ENCODE results near the gene PLXND1. TPM values are rescaled to one million over a fixed set of nuclear protein-coding genes. Genes with fewer than 3 reads are reported as not detected.
"Not testable (repeated sequence)": the region's sequence is repeated elsewhere in the genome, so short reads cannot be mapped to it uniquely, and the experiment has no call there.

PLXND1 gene
- total RNA-seq, 2 donors from 2014 or later: 4.1 to 4.2 TPM

GRCh38 chr3:129555616-129556357 lies 50.7 kb downstream of the PLXND1 start:
- DNase-seq (no peak), ATAC-seq (replicated peaks in 1 of 2) (no peak)
- Mint-ChIP-seq H3K9me3 (no peaks in the 10 kb centered on the region), H3K4me1 (ENCODE audit: low read depth) (no peaks in the 10 kb centered on the region), H3K36me3 (ENCODE audit: insufficient read depth in 2 of 2) (no peaks in the 10 kb centered on the region), H3K27ac (no peak overlapping the region), H3K27me3 (ENCODE audit: low read depth) (peaks cover 14% of the 10 kb centered on the region), H3K4me3 (no peak overlapping the region)

DNA sequence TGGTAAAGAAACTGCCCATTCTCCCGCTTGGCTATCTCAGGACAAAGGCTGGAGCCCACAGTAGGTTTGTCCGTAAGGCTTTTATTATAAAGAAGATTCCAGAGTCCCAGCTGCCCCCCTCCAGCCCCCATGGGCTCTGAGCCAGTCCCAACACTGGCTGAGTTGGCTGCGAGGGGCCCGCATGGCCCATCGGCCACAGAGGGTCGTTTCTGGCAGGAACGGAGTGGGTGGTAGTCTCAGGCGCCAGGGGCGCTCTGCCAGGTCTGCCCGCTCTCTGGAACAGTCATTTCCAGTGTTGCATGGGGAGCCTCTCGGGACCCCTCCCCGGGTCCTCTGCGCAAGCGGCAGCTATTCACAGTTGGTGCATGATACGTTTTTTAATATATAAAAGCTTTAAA lies 51.3 kb downstream of the PLXND1 start:
- Mint-ChIP-seq H3K9me3 (no peaks in the 10 kb centered on the region), H3K36me3 (ENCODE audit: insufficient read depth in 2 of 2) (no peaks in the 10 kb centered on the region), H3K27ac (no peak overlapping the region), H3K27me3 (ENCODE audit: low read depth) (peaks cover 14% of the 10 kb centered on the region), H3K4me3 (no peak overlapping the region), H3K4me1 (ENCODE audit: low read depth) (no peaks in the 10 kb centered on the region)
- DNase-seq (no peak), ATAC-seq (replicated peaks in 1 of 2) (no peak)

GRCh38 chr3:129554356-129555152 lies 51.9 kb downstream of the PLXND1 start:
- Mint-ChIP-seq H3K36me3 (ENCODE audit: insufficient read depth in 2 of 2) (no peaks in the 10 kb centered on the region), H3K4me1 (ENCODE audit: low read depth) (no peaks in the 10 kb centered on the region), H3K27me3 (ENCODE audit: low read depth) (peaks cover 14% of the 10 kb centered on the region), H3K27ac (no peak overlapping the region), H3K4me3 (peak overlapping the region in 1 of 2 donors; percentile 61), H3K9me3 (no peaks in the 10 kb centered on the region)
- no peak for ATAC-seq (replicated peaks in 1 of 2)
- DNase-seq: no peak

GRCh38 chr3:129553719-129554118 lies 52.8 kb downstream of the PLXND1 start:
- H3K36me3 Mint-ChIP-seq (ENCODE audit: insufficient read depth in 2 of 2): no peaks in the 10 kb centered on the region
- H3K27ac Mint-ChIP-seq: no peak overlapping the region
- ATAC-seq (replicated peaks in 1 of 2) (no peak), DNase-seq (peak in 1 of 2 donors; percentile 17)
- peaks cover 14% of the 10 kb centered on the region for H3K27me3 Mint-ChIP-seq (ENCODE audit: low read depth)
- H3K4me1 Mint-ChIP-seq (ENCODE audit: low read depth): no peaks in the 10 kb centered on the region
- H3K4me3 Mint-ChIP-seq: peak overlapping the region in 1 of 2 donors; percentile 61
- no peaks in the 10 kb centered on the region for H3K9me3 Mint-ChIP-seq

DNA sequence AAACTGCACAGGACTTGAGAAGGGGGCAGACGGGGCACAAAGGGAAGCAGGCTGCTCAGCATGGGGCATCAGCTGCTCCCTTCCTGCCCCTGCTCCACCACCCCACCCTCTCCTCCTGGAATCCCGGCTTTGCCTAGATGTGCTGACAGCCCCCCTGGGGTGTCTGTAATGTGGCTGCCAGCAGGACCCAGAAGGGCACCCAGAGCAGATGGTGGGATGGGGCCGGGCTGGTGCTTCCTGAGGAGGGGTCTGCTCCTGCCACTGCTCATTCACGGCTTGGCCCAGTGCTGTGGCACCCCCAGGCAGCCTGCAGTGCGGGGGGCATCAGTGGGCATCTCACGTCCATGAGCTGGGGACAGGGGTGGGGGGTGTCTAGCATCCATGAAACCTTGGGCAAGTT lies 53.3 kb downstream of the PLXND1 start:
- no peak for ATAC-seq (replicated peaks in 1 of 2)
- no peak for DNase-seq
- H3K27me3 Mint-ChIP-seq (ENCODE audit: low read depth): peaks cover 14% of the 10 kb centered on the region
- H3K4me1 Mint-ChIP-seq (ENCODE audit: low read depth): no peaks in the 10 kb centered on the region
- no peaks in the 10 kb centered on the region for H3K9me3 Mint-ChIP-seq
- no peaks in the 10 kb centered on the region for H3K36me3 Mint-ChIP-seq (ENCODE audit: insufficient read depth in 2 of 2)
- no peak overlapping the region for H3K27ac Mint-ChIP-seq
- H3K4me3 Mint-ChIP-seq: no peak overlapping the region

DNA sequence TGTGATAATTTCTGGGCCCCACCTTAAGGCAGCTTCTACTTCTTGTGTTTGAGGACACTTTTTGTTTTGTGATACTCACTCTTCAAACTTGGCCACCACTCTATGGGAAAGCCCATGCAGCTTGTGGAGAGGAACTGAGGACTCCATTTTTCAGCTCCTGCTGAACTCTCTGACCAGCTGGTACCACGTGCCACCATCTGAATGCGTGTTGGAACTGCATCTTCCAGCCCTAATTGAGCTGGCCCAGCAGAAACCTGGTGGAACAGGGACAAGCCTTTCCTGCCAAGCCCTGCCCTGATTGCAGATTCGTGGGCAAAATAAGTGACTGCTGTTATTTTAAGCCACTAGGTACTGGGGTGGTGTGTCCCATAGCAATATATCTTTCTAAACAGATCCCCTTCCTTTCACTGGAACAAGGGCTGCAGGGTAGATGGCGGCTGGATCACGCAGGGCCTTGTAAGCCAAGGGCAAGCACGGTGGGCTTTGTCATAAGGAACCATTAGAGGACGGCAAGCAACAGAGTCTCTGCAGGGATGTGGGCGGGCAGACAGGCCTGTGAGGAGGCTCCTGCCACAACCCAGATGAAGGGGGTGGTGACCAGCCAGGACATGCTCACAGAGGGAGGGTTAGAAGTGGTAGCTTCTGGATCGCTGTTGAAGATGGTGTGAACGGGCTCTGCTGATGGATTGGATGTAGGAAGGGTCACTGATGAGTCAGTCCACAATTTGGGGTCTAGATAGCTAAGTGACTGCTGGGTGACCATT lies 54.0 kb downstream of the PLXND1 start:
- ATAC-seq (replicated peaks in 1 of 2) (no peak), DNase-seq (no peak)
- Mint-ChIP-seq H3K36me3 (ENCODE audit: insufficient read depth in 2 of 2) (no peaks in the 10 kb centered on the region), H3K9me3 (no peaks in the 10 kb centered on the region), H3K4me1 (ENCODE audit: low read depth) (no peaks in the 10 kb centered on the region), H3K4me3 (no peak overlapping the region), H3K27me3 (ENCODE audit: low read depth) (peaks cover 14% of the 10 kb centered on the region), H3K27ac (no peak overlapping the region)

- no peaks in the 10 kb centered on the region for H3K36me3 Mint-ChIP-seq (ENCODE audit: insufficient read depth in 2 of 2)
- no peaks in the 10 kb centered on the region for H3K4me1 Mint-ChIP-seq (ENCODE audit: low read depth)
- ATAC-seq (replicated peaks in 1 of 2) (no peak), DNase-seq (no peak)
- H3K27ac Mint-ChIP-seq: no peak overlapping the region
- no peaks in the 10 kb centered on the region for H3K9me3 Mint-ChIP-seq
- no peak overlapping the region for H3K4me3 Mint-ChIP-seq
- H3K27me3 Mint-ChIP-seq (ENCODE audit: low read depth): peaks cover 12% of the 10 kb centered on the region
These were observed 56.7 kb downstream of the PLXND1 start for GRCh38 chr3:129549805-129550204.

GRCh38 chr3:129549006-129549800 lies 57.3 kb downstream of the PLXND1 start:
- Mint-ChIP-seq H3K36me3 (ENCODE audit: insufficient read depth in 2 of 2) (no peaks in the 10 kb centered on the region), H3K4me1 (ENCODE audit: low read depth) (no peaks in the 10 kb centered on the region), H3K27ac (no peak overlapping the region), H3K27me3 (ENCODE audit: low read depth) (peaks cover 6% of the 10 kb centered on the region), H3K9me3 (no peaks in the 10 kb centered on the region), H3K4me3 (no peak overlapping the region)
- ATAC-seq (replicated peaks in 1 of 2) (no peak), DNase-seq (no peak)

- Mint-ChIP-seq H3K27me3 (ENCODE audit: low read depth) (no peaks in the 10 kb centered on the region), H3K27ac (no peak overlapping the region), H3K9me3 (no peaks in the 10 kb centered on the region), H3K4me3 (no peak overlapping the region), H3K4me1 (ENCODE audit: low read depth) (no peaks in the 10 kb centered on the region), H3K36me3 (ENCODE audit: insufficient read depth in 2 of 2) (no peaks in the 10 kb centered on the region)
- ATAC-seq (replicated peaks in 1 of 2): no peak
- no peak for DNase-seq
These were observed 58.1 kb downstream of the PLXND1 start for GRCh38 chr3:129548104-129548965.

DNA sequence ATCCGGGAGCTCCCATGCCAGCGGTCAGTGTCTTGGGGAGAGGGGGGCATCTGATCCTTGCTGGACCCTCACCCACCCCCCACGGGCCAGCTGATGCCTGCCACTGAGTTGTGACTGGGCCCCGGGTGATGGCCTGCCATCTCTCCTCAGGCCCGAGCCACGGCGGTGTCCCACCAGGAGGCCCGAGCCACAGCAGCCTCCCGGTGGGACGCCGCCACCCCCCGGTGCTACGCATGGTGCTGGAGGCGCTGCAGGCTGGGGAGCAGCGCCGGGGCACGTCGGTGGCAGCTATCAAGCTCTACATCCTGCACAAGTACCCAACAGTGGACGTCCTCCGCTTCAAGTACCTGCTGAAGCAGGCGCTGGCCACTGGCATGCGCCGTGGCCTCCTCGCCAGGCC lies 59.2 kb downstream of the PLXND1 start:
- H3K9me3 Mint-ChIP-seq: no peaks in the 10 kb centered on the region
- H3K27ac Mint-ChIP-seq: no peak overlapping the region
- DNase-seq: no peak
- H3K4me3 Mint-ChIP-seq: no peak overlapping the region
- ATAC-seq (replicated peaks in 1 of 2): no peak
- H3K36me3 Mint-ChIP-seq (ENCODE audit: insufficient read depth in 2 of 2): no peaks in the 10 kb centered on the region
- no peaks in the 10 kb centered on the region for H3K4me1 Mint-ChIP-seq (ENCODE audit: low read depth)
- no peaks in the 10 kb centered on the region for H3K27me3 Mint-ChIP-seq (ENCODE audit: low read depth)

- not testable (repeated sequence) for H3K27ac Mint-ChIP-seq; H3K9me3 Mint-ChIP-seq; H3K27me3 Mint-ChIP-seq (ENCODE audit: low read depth); DNase-seq; H3K4me3 Mint-ChIP-seq; H3K36me3 Mint-ChIP-seq (ENCODE audit: insufficient read depth in 2 of 2); ATAC-seq (replicated peaks in 1 of 2); H3K4me1 Mint-ChIP-seq (ENCODE audit: low read depth)
These were observed 60.5 kb downstream of the PLXND1 start for GRCh38 chr3:129545951-129546350.

DNA sequence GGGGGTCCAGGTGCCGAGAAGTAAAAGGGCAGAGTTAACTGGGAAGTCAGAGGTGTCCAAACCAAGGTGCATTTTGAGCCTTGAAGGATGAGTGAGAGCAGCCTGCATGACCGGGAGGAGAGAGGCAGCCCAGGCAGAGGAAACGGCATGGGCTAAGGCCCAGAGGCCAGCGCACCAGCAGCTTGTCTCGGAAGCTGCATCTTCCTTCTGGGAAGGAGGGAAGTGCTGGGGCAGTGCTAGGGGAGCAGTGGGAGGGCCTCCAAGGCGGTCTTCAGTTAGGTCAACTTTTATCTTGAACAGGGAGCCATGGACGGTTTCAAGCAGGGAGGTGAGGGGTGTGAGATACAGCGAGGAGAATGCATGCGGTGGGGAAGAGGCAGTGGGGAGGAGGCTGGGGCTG lies 62.5 kb downstream of the PLXND1 start:
- H3K9me3 Mint-ChIP-seq: peaks cover 0 to 2% of the 10 kb centered on the region in 2 donors

More for the DNA sequence above, 62.5 kb downstream of the PLXND1 start:
- Mint-ChIP-seq H3K27me3 (ENCODE audit: low read depth) (no peaks in the 10 kb centered on the region), H3K4me1 (ENCODE audit: low read depth) (no peaks in the 10 kb centered on the region), H3K4me3 (no peak overlapping the region), H3K36me3 (ENCODE audit: insufficient read depth in 2 of 2) (no peaks in the 10 kb centered on the region), H3K27ac (no peak overlapping the region)
- ATAC-seq (replicated peaks in 1 of 2) (no peak), DNase-seq (no peak)

All from activated T-cell treated with anti-CD3 and anti-CD28 coated beads, Interleukin-2, amount 50 U/mL, for 72 hours (primary cell).